ENCODE results near the gene VTI1A. TPM values are rescaled to one million over a fixed set of nuclear protein-coding genes. Genes with fewer than 3 reads are reported as not detected.
"Not testable (repeated sequence)": the region's sequence is repeated elsewhere in the genome, so short reads cannot be mapped to it uniquely, and the experiment has no call there.

Gene VTI1A
- total RNA-seq, 1 donor from 2014 or later = 35.2 TPM

GRCh38 chr10:112433136-112433535 is 13.9 kb upstream of the VTI1A start:
- H3K4me1 Mint-ChIP-seq = no peaks in the 10 kb centered on the region
- peaks cover 40% of the 10 kb centered on the region for H3K36me3 Mint-ChIP-seq (ENCODE audit: low read depth)
- intact Hi-C loops (cut with micrococcal nuclease) = no loop called here
- DNase-seq = no peak
- H3K27me3 Mint-ChIP-seq = no peaks in the 10 kb centered on the region
- H3K4me3 Mint-ChIP-seq = no peak overlapping the region
- H3K9me3 Mint-ChIP-seq = no peaks in the 10 kb centered on the region
- H3K27ac Mint-ChIP-seq = no peak overlapping the region

- DNase-seq = no peak
- Mint-ChIP-seq H3K36me3 (ENCODE audit: low read depth) (peaks cover 37% of the 10 kb centered on the region), H3K9me3 (no peaks in the 10 kb centered on the region), H3K27me3 (no peaks in the 10 kb centered on the region), H3K4me1 (no peaks in the 10 kb centered on the region), H3K4me3 (no peak overlapping the region), H3K27ac (no peak overlapping the region)
- intact Hi-C loops (cut with micrococcal nuclease) = loop anchor here (2.0 kb wide), 2 partner anchors 120 to 252 kb away; partner anchors contain the start of gene GPAM
Observed at GRCh38 chr10:112434988-112435619, 11.9 kb upstream of the VTI1A start.

- no peak for DNase-seq
- Mint-ChIP-seq H3K4me3 (no peak overlapping the region), H3K27me3 (no peaks in the 10 kb centered on the region), H3K36me3 (ENCODE audit: low read depth) (peaks cover 46% of the 10 kb centered on the region), H3K9me3 (no peaks in the 10 kb centered on the region), H3K27ac (no peak overlapping the region), H3K4me1 (peaks cover 9% of the 10 kb centered on the region)
- intact Hi-C loops (cut with micrococcal nuclease) = no loop called here
Observed at GRCh38 chr10:112438356-112438755, 8.7 kb upstream of the VTI1A start.

GRCh38 chr10:112441520-112441919 is 5.5 kb upstream of the VTI1A start:
- Mint-ChIP-seq H3K4me3 (no peak overlapping the region), H3K27ac (peak overlapping the region; percentile 43), H3K4me1 (peaks cover 21% of the 10 kb centered on the region), H3K9me3 (no peaks in the 10 kb centered on the region), H3K27me3 (no peaks in the 10 kb centered on the region), H3K36me3 (ENCODE audit: low read depth) (peaks cover 52% of the 10 kb centered on the region)
- no peak for DNase-seq
- intact Hi-C loops (cut with micrococcal nuclease) = no loop called here

DNA sequence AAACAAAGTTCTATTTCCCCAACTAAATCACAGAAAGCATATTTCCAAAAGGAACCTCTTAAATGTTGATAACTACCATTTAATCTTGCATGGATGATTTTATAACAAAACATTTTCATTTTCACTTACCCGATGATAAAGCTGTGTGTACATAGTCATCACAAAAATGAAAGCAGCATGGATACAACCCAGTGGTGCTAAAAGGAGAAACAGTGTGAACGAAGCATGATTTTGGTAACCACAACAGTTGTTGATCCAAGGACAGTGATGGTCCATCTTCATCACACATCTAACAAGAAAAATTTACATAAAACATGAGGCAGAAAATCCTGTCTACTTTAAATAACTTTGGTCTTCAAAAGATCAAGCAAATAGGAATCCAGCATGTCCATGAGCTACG is 5.0 kb upstream of the VTI1A start:
- Mint-ChIP-seq H3K4me3 (peak overlapping the region; percentile 29), H3K9me3 (no peaks in the 10 kb centered on the region), H3K27ac (peak overlapping the region; percentile 75), H3K4me1 (peaks cover 21% of the 10 kb centered on the region), H3K36me3 (ENCODE audit: low read depth) (peaks cover 52% of the 10 kb centered on the region), H3K27me3 (no peaks in the 10 kb centered on the region)
- DNase-seq = no peak
- intact Hi-C loops (cut with micrococcal nuclease) = no loop called here

DNA sequence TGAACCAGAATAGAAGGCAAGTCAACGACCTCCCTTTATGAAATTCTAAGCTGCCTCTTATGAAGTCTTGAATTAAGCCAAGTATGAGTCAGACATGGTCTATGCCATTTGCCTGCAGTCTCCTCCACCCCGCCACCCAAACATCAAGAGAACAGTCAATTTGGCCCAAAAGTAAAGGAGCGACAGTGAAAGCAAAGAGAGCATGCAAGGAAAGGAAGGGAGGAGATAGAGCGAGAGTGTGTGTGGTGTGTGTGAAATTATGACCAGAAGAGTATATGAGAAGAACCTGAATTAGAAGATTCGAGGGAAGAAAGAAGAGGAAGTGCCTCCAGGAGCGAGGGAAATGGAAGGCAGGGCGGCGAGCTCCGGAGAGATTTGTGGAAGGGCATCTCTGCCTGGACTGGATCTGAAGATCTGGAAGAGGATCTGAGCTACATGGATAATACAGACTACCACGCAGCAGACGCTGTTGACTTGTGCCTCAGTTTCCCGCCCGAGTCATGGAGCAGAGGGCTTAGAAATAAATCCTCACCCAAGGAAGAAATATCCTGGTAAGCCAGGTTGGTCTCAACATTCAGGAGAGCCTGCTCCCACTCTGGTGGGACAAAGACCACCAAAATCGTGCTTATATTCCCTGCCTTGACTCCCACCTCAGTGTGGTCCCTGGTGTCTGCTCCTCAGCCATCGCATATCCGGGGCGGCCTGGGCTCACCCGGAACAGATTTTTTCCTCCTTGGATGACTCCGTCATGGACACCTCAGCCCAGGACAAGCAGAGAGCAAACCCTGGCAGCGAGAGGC is 760 bp upstream of the VTI1A start:
- H3K27ac Mint-ChIP-seq = peak overlapping the region; percentile 93
- DNase-seq = peak; percentile 69
- intact Hi-C loops (cut with micrococcal nuclease) = loop anchor here (1.0 to 2.0 kb wide), 3 partner anchors 57 to 263 kb away; partner anchors contain the start of gene GPAM
- H3K4me3 Mint-ChIP-seq = peak overlapping the region; percentile 92
- H3K9me3 Mint-ChIP-seq = no peaks in the 10 kb centered on the region
- H3K27me3 Mint-ChIP-seq = no peaks in the 10 kb centered on the region
- H3K36me3 Mint-ChIP-seq (ENCODE audit: low read depth) = peaks cover 42% of the 10 kb centered on the region
- H3K4me1 Mint-ChIP-seq = peaks cover 34% of the 10 kb centered on the region

DNA sequence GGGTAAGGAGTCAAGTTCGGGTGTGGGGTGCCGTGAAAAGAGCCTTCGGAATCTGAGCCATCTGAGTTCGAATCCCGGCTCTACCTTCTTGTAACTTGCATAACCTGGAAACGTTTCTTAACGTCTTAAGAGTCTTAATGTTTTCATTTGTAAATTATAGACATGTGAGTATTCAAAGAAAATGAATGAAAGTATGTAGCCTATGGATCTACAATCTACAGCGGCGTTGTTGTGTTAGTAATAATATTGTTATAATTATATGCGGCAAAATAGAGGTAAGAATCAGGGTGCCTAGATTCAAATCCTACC is 559 bp downstream of the VTI1A start:
- peaks cover 30% of the 10 kb centered on the region for H3K36me3 Mint-ChIP-seq (ENCODE audit: low read depth)
- H3K9me3 Mint-ChIP-seq = no peaks in the 10 kb centered on the region
- H3K27ac Mint-ChIP-seq = peak overlapping the region; percentile 93
- H3K4me1 Mint-ChIP-seq = peaks cover 29% of the 10 kb centered on the region
- H3K27me3 Mint-ChIP-seq = no peaks in the 10 kb centered on the region
- intact Hi-C loops (cut with micrococcal nuclease) = loop anchor here (1.0 to 2.0 kb wide), 2 partner anchors 25 to 59 kb away; no protein-coding TSS in a partner anchor
- DNase-seq = no peak
- peak overlapping the region; percentile 92 for H3K4me3 Mint-ChIP-seq

DNA sequence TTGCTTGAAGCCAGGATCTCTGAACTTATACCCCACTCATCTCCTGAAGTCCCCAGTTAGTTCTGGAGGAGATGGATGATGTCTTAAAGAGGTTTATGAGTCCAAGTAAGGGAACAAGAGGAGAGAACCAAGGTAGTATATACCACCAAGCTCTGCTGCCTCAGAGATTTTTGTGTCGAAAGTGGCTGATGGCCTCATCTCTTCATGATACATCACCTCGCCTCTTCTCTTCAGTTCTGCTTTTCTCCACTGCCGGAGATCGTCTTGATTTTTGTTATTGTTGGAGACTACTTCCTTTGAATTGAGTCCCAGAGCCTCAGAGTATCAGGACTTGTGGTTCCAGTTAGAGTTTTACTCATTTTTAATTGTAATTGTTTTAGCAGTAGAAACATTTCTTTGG is 1.9 kb downstream of the VTI1A start:
- H3K27me3 Mint-ChIP-seq = no peaks in the 10 kb centered on the region
- peaks cover 23% of the 10 kb centered on the region for H3K36me3 Mint-ChIP-seq (ENCODE audit: low read depth)
- intact Hi-C loops (cut with micrococcal nuclease) = no loop called here
- no peak for DNase-seq
- no peaks in the 10 kb centered on the region for H3K9me3 Mint-ChIP-seq
- peaks cover 26% of the 10 kb centered on the region for H3K4me1 Mint-ChIP-seq
- peak overlapping the region; percentile 92 for H3K4me3 Mint-ChIP-seq
- H3K27ac Mint-ChIP-seq = peak overlapping the region; percentile 40

- H3K36me3 Mint-ChIP-seq (ENCODE audit: low read depth) = peaks cover 6% of the 10 kb centered on the region
- no peaks in the 10 kb centered on the region for H3K9me3 Mint-ChIP-seq
- DNase-seq = no peak
- H3K27ac Mint-ChIP-seq = peak overlapping the region; percentile 83
- H3K4me1 Mint-ChIP-seq = peaks cover 8% of the 10 kb centered on the region
- peak overlapping the region; percentile 25 for H3K4me3 Mint-ChIP-seq
- no peaks in the 10 kb centered on the region for H3K27me3 Mint-ChIP-seq
- intact Hi-C loops (cut with micrococcal nuclease) = no loop called here
Observed at GRCh38 chr10:112454910-112455779, 8.1 kb downstream of the VTI1A start.

- H3K4me3 Mint-ChIP-seq = no peak overlapping the region
- H3K27me3 Mint-ChIP-seq = no peaks in the 10 kb centered on the region
- peaks cover 11% of the 10 kb centered on the region for H3K4me1 Mint-ChIP-seq
- H3K9me3 Mint-ChIP-seq = peaks cover 4% of the 10 kb centered on the region
- peaks cover 9% of the 10 kb centered on the region for H3K36me3 Mint-ChIP-seq (ENCODE audit: low read depth)
- no peak for DNase-seq
- intact Hi-C loops (cut with micrococcal nuclease) = no loop called here
- no peak overlapping the region for H3K27ac Mint-ChIP-seq
Observed at GRCh38 chr10:112456533-112456932, 9.5 kb downstream of the VTI1A start.

DNA sequence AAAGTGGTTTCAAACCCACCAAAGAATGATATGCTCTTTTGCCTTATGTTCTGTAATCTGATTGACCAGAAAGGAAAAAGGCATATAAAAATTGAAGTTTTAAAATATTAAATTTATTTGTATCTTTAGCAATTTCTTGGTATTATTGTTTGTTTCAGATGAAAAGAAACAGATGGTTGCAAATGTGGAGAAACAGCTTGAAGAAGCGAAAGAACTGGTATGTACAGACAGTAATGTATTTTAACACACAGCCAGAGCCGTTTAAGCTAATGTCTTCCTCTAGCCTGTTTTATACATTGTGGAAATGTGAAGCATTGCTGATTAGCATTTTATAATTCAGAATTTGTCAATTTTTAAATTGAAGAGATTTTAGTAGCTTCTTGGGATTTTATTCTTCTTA is 13.4 kb downstream of the VTI1A start:
- Mint-ChIP-seq H3K4me1 (peaks cover 14% of the 10 kb centered on the region), H3K27ac (no peak overlapping the region), H3K9me3 (peaks cover 8% of the 10 kb centered on the region), H3K36me3 (ENCODE audit: low read depth) (peaks cover 37% of the 10 kb centered on the region), H3K27me3 (no peaks in the 10 kb centered on the region), H3K4me3 (no peak overlapping the region)
- DNase-seq = no peak
- intact Hi-C loops (cut with micrococcal nuclease) = no loop called here

DNA sequence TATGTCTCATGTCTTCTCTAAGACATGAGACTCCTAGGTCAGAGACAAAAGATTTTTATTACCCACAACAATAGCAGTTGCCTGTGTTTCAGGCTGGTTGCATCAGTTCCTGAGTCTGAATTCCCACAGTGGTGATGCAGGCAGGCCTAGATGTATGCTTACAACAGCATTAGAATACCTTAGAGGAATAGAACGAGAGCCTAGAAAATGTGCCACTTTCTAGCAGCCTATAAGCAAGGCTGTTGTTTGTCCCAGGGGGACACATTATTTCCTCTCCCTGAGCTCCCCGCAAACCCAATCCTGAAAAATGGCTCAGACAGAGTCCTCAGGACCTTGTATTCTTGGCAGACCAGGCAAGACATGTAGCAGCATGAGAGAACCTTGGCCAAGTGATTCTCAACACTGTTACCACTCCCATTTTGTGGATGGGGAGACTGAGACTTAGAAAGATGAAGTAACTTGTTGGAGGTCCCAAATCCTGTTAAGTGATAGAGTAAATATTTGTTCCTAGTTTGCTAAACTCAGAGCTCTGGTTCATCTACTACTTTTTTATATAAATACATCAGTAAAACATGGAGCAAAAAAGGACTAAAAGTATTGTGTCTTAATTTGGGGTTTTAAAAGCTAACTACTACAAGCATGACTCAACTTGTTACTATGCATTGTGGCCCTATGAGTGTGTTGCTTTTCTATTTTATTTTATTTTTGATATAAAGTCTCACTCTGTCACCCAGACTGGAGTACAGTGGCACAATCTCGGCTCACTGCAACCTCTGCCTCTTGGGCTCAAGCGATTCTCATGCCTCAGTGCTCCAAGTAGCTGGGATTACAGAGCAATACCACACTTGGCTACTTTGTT is 14.2 kb downstream of the VTI1A start:
- Mint-ChIP-seq H3K27me3 (no peaks in the 10 kb centered on the region), H3K9me3 (peaks cover 8% of the 10 kb centered on the region), H3K4me1 (peaks cover 9% of the 10 kb centered on the region), H3K4me3 (no peak overlapping the region), H3K27ac (peak overlapping the region; percentile 86), H3K36me3 (ENCODE audit: low read depth) (peaks cover 42% of the 10 kb centered on the region)
- no peak for DNase-seq
- intact Hi-C loops (cut with micrococcal nuclease) = no loop called here

DNA sequence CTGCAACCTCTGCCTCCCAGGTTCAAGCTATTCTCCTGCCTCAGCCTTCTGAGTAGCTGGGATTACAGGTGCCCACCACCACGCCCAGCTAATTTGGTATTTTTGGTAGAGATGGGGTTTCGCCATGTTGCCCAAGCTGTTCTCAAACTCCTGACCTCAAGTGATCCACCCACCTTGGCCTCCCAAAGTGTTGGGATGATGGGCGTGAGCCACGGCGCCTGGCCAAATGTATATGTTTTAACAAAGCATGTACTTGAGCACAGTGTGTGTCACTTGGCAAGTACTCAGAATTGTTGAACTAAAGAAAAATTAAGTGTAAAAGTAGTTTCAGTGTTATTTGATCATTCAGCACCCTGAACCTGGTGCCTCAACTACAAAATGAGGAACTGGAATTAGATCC is 17.1 kb downstream of the VTI1A start:
- H3K27ac Mint-ChIP-seq; H3K27me3 Mint-ChIP-seq; DNase-seq; H3K4me3 Mint-ChIP-seq; intact Hi-C loops (cut with micrococcal nuclease); H3K9me3 Mint-ChIP-seq: not testable (repeated sequence)
- peaks cover 45% of the 10 kb centered on the region for H3K36me3 Mint-ChIP-seq (ENCODE audit: low read depth)
- H3K4me1 Mint-ChIP-seq = peaks cover 10% of the 10 kb centered on the region
